Neuronal stem cell (in vitro differentiated cells): ENCODE data around the gene CCDC77.
"Not testable (repeated sequence)": the region's sequence is repeated elsewhere in the genome, so short reads cannot be mapped to it uniquely, and the experiment has no call there.

Source experiments
- DNase-seq: peaks from one replicate; pipeline ENCODE4 v3.0.0-alpha.2; 2013; ENCODE audit warnings: low spot score
- H2AFZ ChIP-seq: one replicate; pipeline ENCODE4 v1.6.1; 2013; ENCODE audit warnings: mild to moderate bottlenecking, low read length, inconsistent platforms
- H2AK5ac ChIP-seq: 2 replicates; pipeline ENCODE4 v1.6.1; 2013; ENCODE audit warnings: low read depth, mild to moderate bottlenecking, inconsistent platforms, low read length, moderate library complexity, mixed read lengths
- H2BK120ac ChIP-seq: 2 replicates; pipeline ENCODE4 v1.6.1; 2013; ENCODE audit warnings: low read depth, mild to moderate bottlenecking, inconsistent platforms, low read length, moderate library complexity, mixed read lengths
- H2BK12ac ChIP-seq: one replicate; pipeline ENCODE4 v1.6.1; 2013; ENCODE audit warnings: low read length, inconsistent platforms
- H2BK15ac ChIP-seq: 2 replicates; pipeline ENCODE4 v1.6.1; 2013; ENCODE audit warnings: mild to moderate bottlenecking, low read length, inconsistent platforms, mixed read lengths
- H2BK5ac ChIP-seq: one replicate; pipeline ENCODE4 v1.6.1; 2013; ENCODE audit warnings: inconsistent platforms, mild to moderate bottlenecking, low read length, moderate library complexity
- H3K14ac ChIP-seq: one replicate; pipeline ENCODE4 v1.6.1; 2013; ENCODE audit warnings: low read length, inconsistent platforms
- H3K18ac ChIP-seq: 2 replicates; pipeline ENCODE4 v1.6.1; 2013; ENCODE audit warnings: low read length, inconsistent platforms
- H3K23ac ChIP-seq: 2 replicates; pipeline ENCODE4 v1.6.1; 2013; ENCODE audit warnings: low read depth, mild to moderate bottlenecking, mixed read lengths, low read length, inconsistent platforms; ENCODE audit not compliant: poor library complexity
- H3K27ac ChIP-seq: replicated peaks from 3 replicates; pipeline ENCODE4 v1.5.1; 2013; ENCODE audit warnings: low read length, inconsistent platforms
- H3K27me3 ChIP-seq, 3 experiments: 2 replicates each; pipeline ENCODE4 v1.6.1; 2013; ENCODE audit warnings: low read length in 3 of 3, mild to moderate bottlenecking in 2 of 3, inconsistent platforms in 1 of 3, low read depth in 1 of 3, mixed read lengths in 1 of 3, moderate library complexity in 1 of 3; ENCODE audit not compliant: control insufficient read depth in 3 of 3, insufficient read depth in 3 of 3
- H3K36me3 ChIP-seq, 2 donors: replicated peaks in 1 of 2; 2 replicates each; pipeline ENCODE4 v1.6.1; 2013; ENCODE audit warnings: low read length in 2 of 2; ENCODE audit not compliant: control insufficient read depth in 2 of 2, insufficient read depth in 2 of 2
- H3K4ac ChIP-seq: 2 replicates; pipeline ENCODE4 v1.6.1; 2013; ENCODE audit warnings: inconsistent platforms, mild to moderate bottlenecking, low read length, moderate library complexity
- H3K4me1 ChIP-seq, 2 donors: 1 replicate in 1 of 2; 2 replicates in 1 of 2; pipeline ENCODE4 v1.6.1; 2013; ENCODE audit warnings: low read length in 2 of 2, low read depth in 1 of 2; ENCODE audit not compliant: control insufficient read depth in 2 of 2, insufficient read depth in 1 of 2
- H3K4me2 ChIP-seq: one replicate; pipeline ENCODE4 v1.6.1; 2013; ENCODE audit warnings: mild to moderate bottlenecking, low read length, inconsistent platforms; ENCODE audit not compliant: insufficient read depth, poor library complexity, severe bottlenecking
- H3K4me3 ChIP-seq, 2 donors: 2 replicates each; pipeline ENCODE4 v1.5.1; 2013; ENCODE audit warnings: low read length in 2 of 2, mild to moderate bottlenecking in 2 of 2, inconsistent platforms in 1 of 2, moderate library complexity in 1 of 2
- H3K79me1 ChIP-seq: one replicate; pipeline ENCODE4 v1.6.1; 2013; ENCODE audit warnings: low read depth, mild to moderate bottlenecking, inconsistent platforms, low read length, moderate library complexity
- H3K9ac ChIP-seq: one replicate; pipeline ENCODE4 v1.6.1; 2013; ENCODE audit warnings: mild to moderate bottlenecking, low read depth, low read length, inconsistent platforms; ENCODE audit not compliant: poor library complexity
- H3K9me3 ChIP-seq, 2 donors: replicated peaks in 1 of 2; 2 replicates each; pipeline versions ENCODE3 to v1.6.1; 2013; ENCODE audit warnings: low read length in 2 of 2, mild to moderate bottlenecking in 2 of 2, inconsistent platforms in 1 of 2, low read depth in 1 of 2, mixed read lengths in 1 of 2, moderate library complexity in 1 of 2; ENCODE audit not compliant: control insufficient read depth in 2 of 2, insufficient read depth in 1 of 2
- H4K8ac ChIP-seq: one replicate; pipeline ENCODE4 v1.6.1; 2013; ENCODE audit warnings: low read depth, mild to moderate bottlenecking, inconsistent platforms, low read length, moderate library complexity
- H4K91ac ChIP-seq: one replicate; pipeline ENCODE4 v1.6.1; 2013; ENCODE audit warnings: low read length, low read depth, mild to moderate bottlenecking, inconsistent platforms; ENCODE audit not compliant: poor library complexity
- WGBS, 2 donors: extraction: QIAGEN DNeasy Blood & Tissue Kit; methylation state at CpG; one replicate each; pipeline ENCODE4 v1.1.7; 2013; ENCODE audit warnings: missing lambda C conversion rate in 2 of 2, mixed read lengths in 1 of 2; ENCODE audit not compliant: insufficient read length in 2 of 2, insufficient replicate concordance in 1 of 2; ENCODE audit errors: extremely low coverage in 2 of 2; 5-methylcytosine and 5-hydroxymethylcytosine counted together

The CCDC77 gene

DNA sequence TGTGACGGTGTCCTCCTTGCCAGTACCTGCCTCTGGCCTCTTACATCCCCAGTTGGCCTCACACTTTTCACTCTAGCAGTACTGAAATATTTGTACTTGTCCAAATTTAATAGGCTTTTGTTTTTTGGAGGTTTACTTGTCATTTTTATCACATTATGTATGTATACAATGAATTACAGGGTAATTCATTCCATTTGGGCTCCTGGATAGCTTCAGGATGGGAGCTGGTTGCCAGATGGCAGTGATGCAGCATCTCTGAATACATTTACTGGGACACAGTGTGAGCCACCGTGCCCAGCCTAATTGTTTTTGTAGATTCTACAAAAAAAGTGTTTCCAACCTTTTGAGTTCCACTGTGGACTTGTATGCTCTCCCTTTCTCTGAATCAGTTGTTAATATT lies 13.4 kb downstream of the CCDC77 start:
- no peak overlapping the region for H3K4ac ChIP-seq
- H3K9me3 ChIP-seq = no peaks in the 10 kb centered on the region
- no peak overlapping the region for H4K8ac ChIP-seq
- no peak overlapping the region for H3K9ac ChIP-seq
- WGBS, 2 donors = no CpG with 5 or more reads among the region's 2 CpGs
- H3K4me1 ChIP-seq = no peaks in the 10 kb centered on the region
- no peak overlapping the region for H3K4me2 ChIP-seq
- no peak overlapping the region for H2BK120ac ChIP-seq
- no peak overlapping the region for H2BK12ac ChIP-seq
- no peak overlapping the region for H3K18ac ChIP-seq
- no peak overlapping the region for H3K27ac ChIP-seq
- H3K27me3 ChIP-seq = no peaks in the 10 kb centered on the region
- no peak overlapping the region for H3K23ac ChIP-seq
- H3K79me1 ChIP-seq = no peaks in the 10 kb centered on the region
- no peak overlapping the region for H2BK5ac ChIP-seq
- no peak overlapping the region for H3K14ac ChIP-seq
- DNase-seq = no peak
- H3K4me3 ChIP-seq = no peak overlapping the region
- H2BK15ac ChIP-seq = no peak overlapping the region
- no peak overlapping the region for H2AFZ ChIP-seq
- peaks cover 41 to 85% of the 10 kb centered on the region in 2 donors for H3K36me3 ChIP-seq
- H2AK5ac ChIP-seq = no peak overlapping the region
- no peak overlapping the region for H4K91ac ChIP-seq

DNA sequence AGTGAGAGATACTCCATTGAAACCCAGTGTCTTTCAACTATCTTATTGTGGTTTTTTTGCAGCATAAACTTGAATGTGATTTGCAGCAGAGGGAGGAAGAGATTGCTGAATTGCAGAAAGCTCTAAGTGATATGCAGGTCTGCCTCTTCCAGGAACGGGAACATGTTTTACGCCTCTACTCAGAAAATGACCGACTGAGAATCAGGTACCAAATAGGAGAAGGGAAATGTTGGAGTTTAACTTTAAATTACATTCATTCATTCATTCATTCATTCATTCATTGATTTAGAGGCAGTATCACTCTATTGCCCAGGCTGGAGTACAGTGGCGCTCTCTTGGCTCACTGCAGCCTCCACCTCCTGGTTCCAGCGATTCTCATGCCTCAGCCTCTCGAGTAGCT lies 17.0 kb downstream of the CCDC77 start:
- Histone ChIP-seq H3K36me3 (peaks cover 30 to 68% of the 10 kb centered on the region in 2 donors), H2BK15ac (no peak overlapping the region), H3K4me2 (no peak overlapping the region), H2BK5ac (no peak overlapping the region), H3K4me3 (no peak overlapping the region), H3K23ac (no peak overlapping the region), H3K9me3 (no peaks in the 10 kb centered on the region), H2AFZ (no peak overlapping the region), H3K4me1 (no peaks in the 10 kb centered on the region), H3K27ac (no peak overlapping the region), H3K9ac (no peak overlapping the region), H2BK120ac (no peak overlapping the region), H3K79me1 (no peaks in the 10 kb centered on the region), H3K18ac (no peak overlapping the region), H3K4ac (no peak overlapping the region), H4K91ac (no peak overlapping the region), H4K8ac (no peak overlapping the region), H2BK12ac (no peak overlapping the region), H2AK5ac (no peak overlapping the region), H3K14ac (no peak overlapping the region), H3K27me3 (no peaks in the 10 kb centered on the region)
- WGBS, 2 donors = no CpG with 5 or more reads among the region's 6 CpGs
- DNase-seq = no peak

DNA sequence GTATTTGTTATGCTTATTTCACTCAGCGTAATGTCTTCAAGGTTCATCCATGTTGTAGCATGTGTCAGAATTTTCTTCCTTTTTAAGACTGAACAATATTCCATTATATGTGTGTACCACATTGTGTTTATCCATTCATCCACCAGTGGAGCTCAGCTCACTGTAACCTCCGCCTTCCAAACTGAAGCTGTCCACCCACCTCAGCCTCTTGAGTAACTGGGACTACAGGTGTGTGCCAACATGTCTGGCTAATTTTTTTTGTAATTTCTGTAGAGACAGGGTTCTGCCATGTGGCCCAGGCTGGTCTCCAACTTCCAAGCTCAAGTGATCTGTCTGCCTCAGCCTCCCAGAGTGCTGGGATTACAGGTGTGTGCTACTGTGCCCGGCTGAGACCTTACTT lies 21.1 kb downstream of the CCDC77 start:
- Histone ChIP-seq H2AK5ac (no peak overlapping the region), H3K9me3 (no peaks in the 10 kb centered on the region), H3K27ac (no peak overlapping the region), H2BK120ac (no peak overlapping the region), H2BK5ac (no peak overlapping the region), H3K4me3 (no peak overlapping the region), H4K91ac (no peak overlapping the region), H3K4me2 (no peak overlapping the region), H3K36me3 (peaks cover 30 to 69% of the 10 kb centered on the region in 2 donors), H3K4me1 (no peaks in the 10 kb centered on the region), H3K23ac (no peak overlapping the region), H2BK12ac (no peak overlapping the region), H3K9ac (no peak overlapping the region), H3K79me1 (peaks cover 2% of the 10 kb centered on the region), H4K8ac (no peak overlapping the region), H2BK15ac (no peak overlapping the region), H3K14ac (no peak overlapping the region), H2AFZ (no peak overlapping the region), H3K4ac (no peak overlapping the region), H3K27me3 (no peaks in the 10 kb centered on the region), H3K18ac (no peak overlapping the region)
- DNase-seq = no peak
- no CpG with 5 or more reads among the region's 3 CpGs for WGBS, 2 donors

DNA sequence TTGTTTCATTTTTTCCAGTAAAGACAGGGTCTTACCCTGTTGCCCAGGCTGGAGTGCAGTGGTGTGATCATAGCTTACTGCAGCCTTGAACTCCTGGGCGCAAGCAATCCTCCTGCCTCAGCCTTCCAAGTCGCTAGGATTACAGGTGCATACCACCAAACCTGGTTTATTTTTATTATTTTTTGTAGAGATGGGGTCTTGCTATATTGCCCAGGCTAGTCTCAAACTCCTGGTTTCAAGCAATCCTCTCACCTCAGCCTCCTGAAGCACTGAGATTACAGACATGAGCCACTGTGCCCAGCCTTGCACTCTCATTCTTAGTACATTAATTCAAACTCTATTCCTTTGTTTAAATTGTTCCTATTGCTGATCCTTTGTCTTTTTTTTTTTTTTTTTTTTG lies 34.3 kb downstream of the CCDC77 start:
- H3K79me1 ChIP-seq, H3K27me3 ChIP-seq, H3K27ac ChIP-seq, H3K4me3 ChIP-seq, H3K4me1 ChIP-seq, H3K4ac ChIP-seq, H3K18ac ChIP-seq, H3K14ac ChIP-seq, H2BK120ac ChIP-seq, H3K23ac ChIP-seq, H4K91ac ChIP-seq, H2BK5ac ChIP-seq, DNase-seq, H3K9ac ChIP-seq, H2AFZ ChIP-seq, H2AK5ac ChIP-seq, H3K4me2 ChIP-seq, H4K8ac ChIP-seq, H2BK15ac ChIP-seq, H2BK12ac ChIP-seq, H3K9me3 ChIP-seq: not testable (repeated sequence)
- no CpG with 5 or more reads among the region's 2 CpGs for WGBS, 2 donors
- peaks cover 37 to 98% of the 10 kb centered on the region in 2 donors for H3K36me3 ChIP-seq
